SK-N-SH treated with all-trans-retinoic acid at 6 μM for 48 hours (cell line): ENCODE measurements around the gene BLNK.

Source experiments
- ATAC-seq: fragments of 200-7000 bp; cut with Tn5 transposase; 3 replicates; pipeline ENCODE4 v1.9.1; 2020; ENCODE audit warnings: mild to moderate bottlenecking, moderate library complexity
- ARNTL ChIP-seq: fragments of 450-650 bp; formaldehyde crosslinking; IDR thresholded peaks from 2 replicates; pipeline ENCODE4 v1.5.0; 2020; ENCODE audit warnings: low read depth, mild to moderate bottlenecking, moderate library complexity, borderline replicate concordance
- BACH2 ChIP-seq: fragments of 250-450 bp; sonication (Bioruptor Pico); IDR thresholded peaks from 2 replicates; pipeline ENCODE4 v1.9.0; 2021; ENCODE audit warnings: mild to moderate bottlenecking, borderline replicate concordance
- CREB5 ChIP-seq: fragments of 250-450 bp; sonication (Bioruptor Pico); IDR thresholded peaks from 2 replicates; pipeline ENCODE4 v1.5.1; 2020; ENCODE audit warnings: low read depth, mild to moderate bottlenecking, moderate library complexity
- CSDC2 ChIP-seq: fragments of 250-450 bp; sonication (Bioruptor Pico); IDR thresholded peaks from 2 replicates; pipeline ENCODE4 v1.5.0; 2020; ENCODE audit warnings: mild to moderate bottlenecking, moderate library complexity
- CSRNP3 ChIP-seq: fragments of 250-450 bp; sonication (Bioruptor Pico); IDR thresholded peaks from 2 replicates; pipeline ENCODE4 v1.5.1; 2021; ENCODE audit warnings: mild to moderate bottlenecking, moderate library complexity
- GLIS3 ChIP-seq: fragments of 250-450 bp; sonication (Bioruptor Pico); IDR thresholded peaks from 2 replicates; pipeline ENCODE4 v1.5.0; 2020; ENCODE audit warnings: mild to moderate bottlenecking, moderate library complexity
- ISL1 ChIP-seq: fragments of 250-450 bp; sonication (Bioruptor Pico); IDR thresholded peaks from 2 replicates; pipeline ENCODE4 v2.1.2; 2022; ENCODE audit warnings: mild to moderate bottlenecking, moderate library complexity
- OSR1 ChIP-seq: fragments of 250-450 bp; sonication (Bioruptor Pico); IDR thresholded peaks from 2 replicates; pipeline ENCODE4 v1.8.0; 2022; ENCODE audit warnings: moderate library complexity, mild to moderate bottlenecking, inconsistent platforms
- PATZ1 ChIP-seq: fragments of 250-450 bp; sonication (Bioruptor Pico); IDR thresholded peaks from 2 replicates; pipeline ENCODE4 v1.8.0; 2020; ENCODE audit warnings: mild to moderate bottlenecking, moderate library complexity, borderline replicate concordance
- PPARA ChIP-seq: fragments of 250-450 bp; sonication (Bioruptor Pico); IDR thresholded peaks from 2 replicates; pipeline ENCODE4 v1.5.0; 2020; ENCODE audit warnings: mild to moderate bottlenecking, borderline replicate concordance
- RARB ChIP-seq: fragments of 250-450 bp; sonication (Bioruptor Pico); IDR thresholded peaks from 2 replicates; pipeline ENCODE4 v1.8.0; 2021; ENCODE audit warnings: mild to moderate bottlenecking, moderate library complexity
- SNAI2 ChIP-seq: fragments of 250-450 bp; sonication (Bioruptor Pico); IDR thresholded peaks from 2 replicates; pipeline ENCODE4 v1.5.0; 2020; ENCODE audit warnings: mild to moderate bottlenecking, moderate library complexity
- TOX ChIP-seq: fragments of 250-450 bp; sonication (Bioruptor Pico); IDR thresholded peaks from 2 replicates; pipeline ENCODE4 v1.8.0; 2021; ENCODE audit warnings: mild to moderate bottlenecking, moderate library complexity, borderline replicate concordance
- TSHZ2 ChIP-seq: fragments of 250-450 bp; sonication (Bioruptor Pico); IDR thresholded peaks from 2 replicates; pipeline ENCODE4 v1.5.0; 2020; ENCODE audit warnings: mild to moderate bottlenecking, moderate library complexity
- ZC3H10 ChIP-seq: fragments of 250-450 bp; sonication (Bioruptor Pico); IDR thresholded peaks from 2 replicates; pipeline ENCODE4 v1.5.1; 2021; ENCODE audit warnings: mild to moderate bottlenecking, moderate library complexity
- ZFP3 ChIP-seq: fragments of 250-450 bp; sonication (Bioruptor Pico); IDR thresholded peaks from 2 replicates; pipeline ENCODE4 v1.5.0; 2020; ENCODE audit warnings: mild to moderate bottlenecking, moderate library complexity
- ZFP30 ChIP-seq: fragments of 450-650 bp; formaldehyde crosslinking; IDR thresholded peaks from 2 replicates; pipeline ENCODE4 v1.5.0; 2022; ENCODE audit warnings: mild to moderate bottlenecking, moderate library complexity
- ZNF70 ChIP-seq: fragments of 450-650 bp; formaldehyde crosslinking; IDR thresholded peaks from 2 replicates; pipeline ENCODE4 v1.5.0; 2020; ENCODE audit warnings: mild to moderate bottlenecking, moderate library complexity
- ZNF8 ChIP-seq: fragments of 450-650 bp; formaldehyde crosslinking; IDR thresholded peaks from 2 replicates; pipeline ENCODE4 v1.5.0; 2020; ENCODE audit warnings: mild to moderate bottlenecking, moderate library complexity

Gene BLNK

GRCh38 chr10:96290368-96291133, 19.2 kb upstream of the BLNK start:
- TF ChIP-seq GLIS3 (CRISPR knock-in tag) = no peak
- no peak for TF ChIP-seq ISL1
- TF ChIP-seq ZNF70 (CRISPR knock-in tag) = no peak
- TF ChIP-seq TOX = no peak
- no peak for TF ChIP-seq BACH2 (CRISPR knock-in tag)
- TF ChIP-seq CSDC2 = no peak
- TF ChIP-seq OSR1 = no peak
- TF ChIP-seq SNAI2 (CRISPR knock-in tag) = no peak
- no peak for TF ChIP-seq ZFP30
- TF ChIP-seq RARB = no peak
- TF ChIP-seq ZC3H10 = no peak
- TF ChIP-seq CREB5 (CRISPR knock-in tag) = no peak
- TF ChIP-seq PATZ1 (CRISPR knock-in tag) = no peak
- no peak for TF ChIP-seq PPARA (CRISPR knock-in tag)
- no peak for TF ChIP-seq ARNTL (CRISPR knock-in tag)
- no peak for TF ChIP-seq ZFP3
- TF ChIP-seq CSRNP3 (CRISPR knock-in tag) = no peak
- no peak for TF ChIP-seq ZNF8
- TF ChIP-seq, all 23 proteins: peak for 0
- ATAC-seq = no peak

- no peak for ATAC-seq
- TF ChIP-seq CREB5 (CRISPR knock-in tag) (no peak), ISL1 (no peak), ZC3H10 (no peak), BACH2 (CRISPR knock-in tag) (no peak), CSRNP3 (CRISPR knock-in tag) (no peak), TSHZ2 (CRISPR knock-in tag) (no peak)
- TF ChIP-seq, all 23 proteins: peak for 0
Measured at GRCh38 chr10:96289218-96289910, 18.0 kb upstream of the BLNK start.
